Transverse colon (tissue), 4 donors: ENCODE measurements around the gene NAE1. TPM values are rescaled to one million over a fixed set of nuclear protein-coding genes. Genes with fewer than 3 reads are reported as not detected.

Experiments used
- DNase-seq: peaks from one replicate; pipeline ENCODE4 v3.0.0-alpha.2; 2019
- H3K27ac ChIP-seq, 4 donors: fragments of 200-600 bp; sonication (generic); 2 replicates each; pipeline ENCODE4 v1.5.1; 2016 to 2018; ENCODE audit warnings: inconsistent platforms in 4 of 4
- H3K27me3 ChIP-seq: fragments of 200-600 bp; sonication (generic); 2 replicates; pipeline ENCODE4 v1.5.1; 2017; ENCODE audit warnings: inconsistent platforms
- H3K36me3 ChIP-seq, 4 donors: fragments of 200-600 bp; sonication (generic); 2 replicates each; pipeline ENCODE4 v1.5.1; 2017 to 2019; ENCODE audit warnings: inconsistent platforms in 4 of 4
- H3K4me1 ChIP-seq, 4 donors: fragments of 200-600 bp; sonication (generic); 2 replicates each; pipeline ENCODE4 v1.5.1; 2017 to 2020; ENCODE audit warnings: inconsistent platforms in 4 of 4
- H3K4me3 ChIP-seq, 4 donors: fragments of 200-600 bp; sonication (generic); 1 replicate in 1 of 4; 2 replicates in 3 of 4; pipeline versions ENCODE4 v1.5.1 to v1.6.1; 2017 to 2019; ENCODE audit warnings: inconsistent platforms in 4 of 4
- H3K9me3 ChIP-seq, 2 donors: fragments of 200-600 bp; sonication (generic); 2 replicates each; pipeline ENCODE4 v1.5.1; 2017 to 2019; ENCODE audit warnings: inconsistent platforms in 2 of 2
- CTCF ChIP-seq, 5 experiments: fragments of 200-600 bp in 3 of 5; fragments of 450-650 bp in 2 of 5; sonication (generic) in 3 of 5; IDR thresholded peaks; 1 replicate in 2 of 5; 2 replicates in 3 of 5; pipeline ENCODE4 v1.5.1; 2016 to 2017; ENCODE audit warnings: antibody characterized with exemption in 5 of 5, inconsistent platforms in 3 of 5, mild to moderate bottlenecking in 2 of 5, moderate library complexity in 1 of 5
- EP300 ChIP-seq: sonication (generic); formaldehyde crosslinking; IDR thresholded peaks from one replicate; pipeline ENCODE4 v1.6.1; 2017; ENCODE audit warnings: antibody characterized with exemption, low read depth
- POLR2A ChIP-seq: fragments of 450-650 bp; IDR thresholded peaks from one replicate; pipeline ENCODE4 v1.6.1; 2016; ENCODE audit warnings: antibody characterized with exemption, mild to moderate bottlenecking, moderate library complexity
- POLR2AphosphoS5 ChIP-seq, 3 donors: sonication (generic); formaldehyde crosslinking; IDR thresholded peaks; one replicate each; pipeline ENCODE4 v1.6.1; 2016; ENCODE audit warnings: antibody characterized with exemption in 3 of 3
- WGBS, 2 donors: methylation state at CpG; one replicate each; pipeline ENCODE4 v1.1.5; 2018; ENCODE audit warnings: low coverage in 1 of 2; 5-methylcytosine and 5-hydroxymethylcytosine counted together
- in situ Hi-C, 4 donors: fragments of 200-750 bp; cut with MboI; loops; one replicate each; pipeline versions ENCODE4 v1.15.0 to v1.15.1; 2017; ENCODE audit warnings: low sequenced_read_pairs in 3 of 4, low pct_ligation_motif_present in 1 of 4, low pct_unique_long_range_greater_than_20kb in 1 of 4
- intact Hi-C: fragments of 100-400 bp; cut with DNase I; formaldehyde crosslinking; loops from one replicate; pipeline ENCODE4 v1.15.1; 2023; ENCODE audit warnings: low total_unique reads
- total RNA-seq, 4 donors: library from RNA; depleted of rRNA; stranded (reverse); fragments of >200 nt; gene quantifications; one replicate each; pipeline ENCODE4 v1.1.0, GENCODE V29; 2016

NAE1 gene
- total RNA-seq, 4 donors from 2014 or later = 25.3 to 45.1 (median 32.1) TPM

- DNase-seq = no peak
- 91 to 100% methylated on average over 1 to 2 of the region's 2 CpGs for WGBS, 2 donors
- Histone ChIP-seq H3K9me3 (no peaks in the 10 kb centered on the region), H3K36me3 (peaks cover 0 to 4% (median 0%) of the 10 kb centered on the region in 4 donors), H3K4me1 (peaks cover 14 to 32% (median 22%) of the 10 kb centered on the region in 4 donors), H3K4me3 (no peak overlapping the region), H3K27ac (no peak overlapping the region), H3K27me3 (no peaks in the 10 kb centered on the region)
- in situ Hi-C loops = no loop called here
- intact Hi-C loops = no loop called here
- TF ChIP-seq POLR2A = no peak
- TF ChIP-seq EP300 = no peak
- no peak for TF ChIP-seq CTCF (IDR thresholded peaks at IDR 0.05)
- no peak for TF ChIP-seq POLR2AphosphoS5 (IDR thresholded peaks at IDR 0.05)
These were observed 77.8 kb downstream of the NAE1 start for GRCh38 chr16:66752958-66753357.

Other genes starting within 250 kb of the NAE1 start
- 10 to 100 TPM in 1 of 4 donors, 1 to 10 TPM in 2, not detected in 1; 2.4 to 11.6 (median 6.1) TPM for gene CMTM3, start 226.3 kb downstream of the NAE1 start, total RNA-seq
- 100 to 1,000 TPM in 3 of 4 donors, 10 to 100 TPM in 1; 77.0 to 167 (median 163) TPM for gene CMTM4, start 134.2 kb downstream of the NAE1 start, total RNA-seq
- 100 to 1,000 TPM; 199 to 393 (median 284) TPM for gene DYNC1LI2, start 79.4 kb downstream of the NAE1 start, total RNA-seq
- under 1 TPM in 1 of 4 donors, not detected in 3; 0.32 TPM for gene TERB1, start 29.4 kb downstream of the NAE1 start, total RNA-seq
- gene CA7, start 13.4 kb upstream of the NAE1 start, total RNA-seq = 100 to 1,000 TPM; 107 to 237 (median 152) TPM
- gene PDP2, start 49.5 kb upstream of the NAE1 start, total RNA-seq = 10 to 100 TPM in 2 of 4 donors, 1 to 10 TPM in 2; 4.9 to 36.2 (median 11.5) TPM
- 1 to 10 TPM in 2 of 4 donors, under 1 TPM in 1, not detected in 1; 0.20 to 2.4 (median 1.8) TPM for gene CDH16, start 87.9 kb upstream of the NAE1 start, total RNA-seq
- gene RRAD, start 94.6 kb upstream of the NAE1 start, total RNA-seq = 10 to 100 TPM in 1 of 4 donors, 1 to 10 TPM in 2, not detected in 1; 3.5 to 15.3 (median 4.2) TPM
- gene CIAO2B, start 103.4 kb upstream of the NAE1 start, total RNA-seq = 10 to 100 TPM; 15.3 to 93.8 (median 51.6) TPM
- 1,000 to 10,000 TPM in 2 of 4 donors, 100 to 1,000 TPM in 2; 462 to 1,338 (median 921) TPM for gene CES2, start 104.5 kb upstream of the NAE1 start, total RNA-seq
- gene CES3, start 130.3 kb upstream of the NAE1 start, total RNA-seq = 100 to 1,000 TPM; 247 to 616 (median 291) TPM
- gene CES4A, start 157.6 kb upstream of the NAE1 start, total RNA-seq = 10 to 100 TPM in 3 of 4 donors, 1 to 10 TPM in 1; 9.7 to 24.7 (median 15.7) TPM
- gene CBFB, start 198.2 kb upstream of the NAE1 start, total RNA-seq = 100 to 1,000 TPM in 1 of 4 donors, 10 to 100 TPM in 3; 19.7 to 106 (median 33.1) TPM